NCI-H1694 treated with DMSO at 0.1 percent for 48 hours (cell line): Measurements from ENCODE around the gene LRP1.

Experiments
- DNase-seq: peaks from one replicate; lab custom pipeline; 2025; lab: John Stamatoyannopoulos, UW

LRP1 gene

GRCh38 chr12:57237932-57238853 lies 109.9 kb downstream of the LRP1 start:
- peak; percentile 39 for DNase-seq

DNA sequence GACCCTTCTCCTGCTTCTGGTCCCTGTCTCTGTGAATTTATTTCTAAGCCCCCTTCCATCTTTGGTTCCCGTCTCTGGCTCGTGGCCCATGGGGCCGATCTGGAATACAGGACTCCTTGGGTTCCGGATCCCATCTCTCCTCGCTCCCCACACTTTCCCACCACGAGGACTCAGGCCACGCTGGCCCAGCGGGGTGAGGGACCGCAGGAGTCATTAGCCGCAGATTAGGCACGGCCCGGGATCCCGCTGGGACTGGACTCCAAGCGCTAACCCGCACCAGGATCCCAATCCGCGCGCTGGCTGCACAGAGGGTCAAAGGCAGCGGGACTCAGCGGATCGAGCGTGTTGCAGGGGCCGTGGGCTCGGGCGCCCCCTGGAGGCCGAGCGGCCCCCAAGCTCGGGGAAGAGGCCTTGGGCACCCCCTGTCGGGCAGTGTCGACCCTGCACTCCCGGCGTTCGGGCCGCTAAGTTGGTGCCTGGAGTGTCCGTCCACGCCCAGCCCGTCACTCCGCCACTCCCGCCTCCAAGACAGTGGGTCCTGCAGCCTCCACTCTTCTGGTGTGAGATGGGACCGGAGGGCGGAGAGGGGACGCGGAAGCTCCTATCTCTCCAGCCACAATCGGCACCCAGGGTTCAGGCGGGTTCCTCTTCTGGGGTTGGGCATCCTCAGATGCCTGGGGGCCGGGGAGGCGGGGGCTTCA lies 110.7 kb downstream of the LRP1 start:
- peak; percentile 69 for DNase-seq

GRCh38 chr12:57239587-57240065 lies 111.3 kb downstream of the LRP1 start:
- DNase-seq, result peak; percentile 42

- peak; percentile 60 for DNase-seq
Observed at GRCh38 chr12:57240066-57240921, 112.0 kb downstream of the LRP1 start.

DNA sequence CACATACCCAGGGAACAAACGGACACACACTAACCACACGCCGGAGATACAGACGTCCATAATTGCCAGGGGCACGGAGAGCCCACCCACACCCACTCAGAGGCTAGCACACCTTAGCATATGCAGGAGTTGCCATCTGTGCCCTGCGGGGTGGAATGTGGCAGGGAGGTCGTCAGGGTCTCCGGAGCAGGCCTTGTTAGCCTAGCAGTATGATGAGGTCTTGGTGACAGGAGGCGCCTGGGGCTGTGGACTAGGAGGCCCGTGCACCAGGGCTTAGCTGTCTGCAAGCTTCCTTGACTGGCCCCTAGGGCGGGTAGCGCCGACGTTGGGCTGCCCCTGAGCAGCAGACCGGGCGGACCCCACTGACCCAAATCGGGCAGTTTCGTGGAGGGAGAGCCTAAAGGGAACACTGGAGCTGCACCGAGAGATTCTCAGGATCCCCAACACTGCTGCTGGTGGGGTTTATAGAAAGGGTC lies 112.7 kb downstream of the LRP1 start:
- DNase-seq, result peak; percentile 42

- no peak for DNase-seq
Observed at GRCh38 chr12:57241402-57242310, 113.4 kb downstream of the LRP1 start.

DNA sequence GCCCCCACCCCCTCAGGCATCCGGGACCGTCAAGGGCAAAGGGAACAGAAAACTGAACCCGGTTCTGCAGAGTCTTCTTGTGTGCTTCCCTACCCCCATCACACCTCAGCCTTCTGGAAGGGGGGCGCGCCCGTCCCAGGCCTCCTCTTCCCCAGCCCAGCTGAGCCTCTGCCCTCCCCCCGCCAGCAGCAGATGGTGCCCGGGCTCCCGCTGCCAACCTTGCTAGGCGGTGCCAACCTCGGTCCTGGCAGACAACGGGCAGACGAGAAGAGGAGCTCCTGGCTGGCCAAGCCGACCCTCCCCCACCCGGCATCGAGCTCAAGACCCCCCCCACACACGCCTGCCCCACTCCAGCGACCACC lies 114.0 kb downstream of the LRP1 start:
- DNase-seq, result peak; percentile 84

GRCh38 chr12:57242691-57243454 lies 114.6 kb downstream of the LRP1 start:
- DNase-seq, result peak; percentile 84

DNA sequence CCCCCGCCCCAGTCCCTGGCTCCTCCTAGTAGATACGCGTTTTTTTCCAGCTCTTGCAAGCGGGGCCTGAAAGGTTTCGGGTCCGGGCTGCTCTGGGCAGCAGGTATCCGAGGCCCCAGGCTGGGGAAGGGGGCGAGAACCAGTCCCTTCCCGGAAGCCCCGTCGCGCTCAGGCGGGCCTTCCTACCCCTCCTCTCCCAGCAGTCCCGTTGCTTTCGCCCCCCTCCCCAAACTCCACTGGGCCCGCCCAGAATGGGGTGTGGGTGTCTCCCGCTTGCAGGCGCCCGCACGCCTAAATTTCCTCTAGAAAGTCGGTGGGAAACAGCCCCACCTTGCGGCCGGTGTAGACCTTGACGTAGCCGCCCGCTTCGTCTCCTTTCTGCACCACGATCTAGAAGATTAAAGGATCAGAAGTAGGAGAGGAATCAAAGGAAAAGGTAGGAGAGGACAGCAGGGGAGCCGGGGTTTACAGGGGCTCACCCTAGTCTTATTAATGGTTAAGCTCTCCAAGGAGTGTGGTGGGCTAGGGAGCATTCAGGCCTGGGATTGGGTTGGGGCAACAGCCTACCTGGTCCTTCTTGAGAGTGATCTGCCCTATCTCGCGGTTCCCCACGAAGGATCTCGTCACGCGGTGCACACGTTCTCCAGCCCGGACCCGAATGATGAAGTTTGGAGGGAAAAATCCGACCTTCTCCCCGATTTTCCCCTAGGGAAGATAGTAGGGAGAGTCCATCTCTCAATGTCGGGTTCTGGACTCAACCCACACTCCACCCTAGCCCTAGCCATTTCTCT lies 115.4 kb downstream of the LRP1 start:
- DNase-seq, result peak; percentile 76

GRCh38 chr12:57244312-57244696 lies 116.0 kb downstream of the LRP1 start:
- DNase-seq, result no peak

GRCh38 chr12:57247041-57247440 lies 118.8 kb downstream of the LRP1 start:
- no peak for DNase-seq

- no peak for DNase-seq
Observed at GRCh38 chr12:57248934-57249742, 120.9 kb downstream of the LRP1 start.

- DNase-seq, result no peak
Observed at GRCh38 chr12:57250541-57250940, 122.3 kb downstream of the LRP1 start.

DNA sequence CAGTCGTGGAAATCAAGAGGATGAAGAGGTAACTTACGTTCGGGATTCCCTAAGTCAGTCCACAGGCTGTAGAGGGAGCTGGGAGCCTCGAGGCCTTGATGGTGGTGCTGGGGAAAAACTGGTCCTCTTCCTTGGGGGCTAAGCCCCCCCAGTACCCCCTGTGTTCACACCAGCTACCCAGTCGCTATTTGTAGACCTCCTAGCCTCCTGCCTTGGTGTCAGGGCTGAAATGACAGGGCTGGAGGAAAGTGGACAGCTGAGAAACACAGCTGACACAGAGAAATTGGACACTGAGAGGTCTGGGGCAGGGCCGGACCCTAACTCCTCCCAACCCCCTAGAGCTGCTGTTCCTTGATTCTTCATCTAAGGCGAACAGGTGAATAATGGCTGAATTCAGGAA lies 122.7 kb downstream of the LRP1 start, which contains the start of gene STAC3:
TSS of gene STAC3 (minus strand) at position 232 of the 400 bp plus-strand sequence. CDS start 1,551 bp downstream, outside the sequence.
- DNase-seq, result no peak

GRCh38 chr12:57254506-57255280 lies 126.4 kb downstream of the LRP1 start:
- no peak for DNase-seq

DNA sequence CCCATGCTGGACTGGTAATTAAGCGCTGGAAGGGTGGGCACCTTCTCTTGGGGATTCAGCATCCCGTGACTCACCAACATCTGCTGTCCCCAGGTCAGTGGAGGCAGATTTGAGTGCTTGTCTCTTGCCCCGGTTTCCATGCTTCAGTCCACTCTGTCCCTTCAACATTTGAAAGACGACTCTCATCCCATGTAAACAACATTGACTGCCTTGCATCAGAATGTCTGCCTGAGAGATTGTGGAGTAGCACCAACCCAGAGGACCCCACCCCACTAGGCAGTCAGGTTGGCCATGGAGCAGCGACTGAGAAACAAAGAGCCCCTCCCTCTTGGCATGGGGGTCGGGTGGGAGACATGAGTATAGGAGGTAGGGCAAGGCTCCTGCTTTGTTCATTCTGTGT lies 127.6 kb downstream of the LRP1 start:
- no peak for DNase-seq
